Loucy (cell line): ENCODE data around the gene FBLN7.
A peak's percentile ranks its signal among the peaks of the same experiment; 100 is the strongest.

Source experiments
- H2AFZ ChIP-seq: fragments of 200-600 bp; sonication (generic); 2 replicates; pipeline ENCODE4 v1.6.0; 2016; ENCODE audit warnings: antibody characterized with exemption, mild to moderate bottlenecking, low read length, moderate library complexity
- H3F3A ChIP-seq: fragments of 200-600 bp; 2 replicates; pipeline ENCODE4 v1.6.0; 2016; ENCODE audit warnings: antibody characterized with exemption, low read depth, mild to moderate bottlenecking
- H3K27me3 ChIP-seq: fragments of 200-600 bp; sonication (generic); 2 replicates; pipeline ENCODE4 v1.6.1; 2014; ENCODE audit warnings: low read length, mild to moderate bottlenecking; ENCODE audit not compliant: insufficient read depth, poor library complexity, severe bottlenecking
- H3K36me3 ChIP-seq: fragments of 200-600 bp; sonication (generic); 2 replicates; pipeline ENCODE4 v1.6.1; 2016; ENCODE audit warnings: low read length; ENCODE audit not compliant: insufficient read depth
- H3K4me1 ChIP-seq: fragments of 200-600 bp; sonication (generic); 2 replicates; pipeline ENCODE4 v1.5.1; 2014; ENCODE audit warnings: low read length, mild to moderate bottlenecking; ENCODE audit not compliant: insufficient read depth, poor library complexity, severe bottlenecking
- H3K4me2 ChIP-seq: fragments of 200-600 bp; sonication (generic); 2 replicates; pipeline ENCODE4 v1.6.0; 2014; ENCODE audit warnings: antibody characterized with exemption, low read length, low read depth, mild to moderate bottlenecking; ENCODE audit not compliant: poor library complexity, severe bottlenecking
- H3K4me3 ChIP-seq: fragments of 200-600 bp; sonication (generic); 2 replicates; pipeline ENCODE4 v1.5.1; 2014; ENCODE audit warnings: low read length, mild to moderate bottlenecking, mixed read lengths; ENCODE audit not compliant: poor library complexity, severe bottlenecking
- H3K79me2 ChIP-seq: fragments of 200-600 bp; sonication (generic); 2 replicates; pipeline ENCODE4 v1.6.1; 2014; ENCODE audit warnings: low read length; ENCODE audit not compliant: insufficient read depth
- H3K9ac ChIP-seq: fragments of 200-600 bp; sonication (generic); 2 replicates; pipeline ENCODE4 v1.6.0; 2014; ENCODE audit warnings: mild to moderate bottlenecking, low read depth, low read length, moderate library complexity; ENCODE audit not compliant: poor library complexity, severe bottlenecking
- H3K9me2 ChIP-seq: fragments of 200-600 bp; sonication (generic); replicated peaks from 2 replicates; pipeline ENCODE4 v1.6.1; 2016; ENCODE audit warnings: low read depth, low read length, mixed read lengths
- H3K9me3 ChIP-seq: fragments of 200-600 bp; sonication (generic); 2 replicates; pipeline ENCODE4 v1.6.1; 2014; ENCODE audit warnings: mild to moderate bottlenecking, antibody characterized with exemption, low read length, low read depth; ENCODE audit not compliant: insufficient read depth
- H4K20me1 ChIP-seq: fragments of 200-600 bp; sonication (generic); 2 replicates; pipeline ENCODE4 v1.6.0; 2014; ENCODE audit warnings: antibody characterized with exemption, low read length, mild to moderate bottlenecking; ENCODE audit not compliant: insufficient read depth, poor library complexity, severe bottlenecking
- CTCF ChIP-seq: fragments of 200-600 bp; sonication (generic); conservative IDR thresholded peaks from 2 replicates; pipeline ENCODE4 v1.5.1; 2014; ENCODE audit warnings: mild to moderate bottlenecking, antibody characterized with exemption, low read length
- EZH2phosphoT487 ChIP-seq: fragments of 200-600 bp; IDR thresholded peaks from 2 replicates; pipeline ENCODE4 v1.6.1; 2018; ENCODE audit warnings: antibody characterized with exemption, mild to moderate bottlenecking, moderate library complexity, borderline replicate concordance

Gene FBLN7

GRCh38 chr2:112118148-112118547 is 20.0 kb upstream of the FBLN7 start:
- no peaks in the 10 kb centered on the region for H4K20me1 ChIP-seq
- H3K4me2 ChIP-seq, result no peak overlapping the region
- H3K36me3 ChIP-seq, result peaks cover 25% of the 10 kb centered on the region; the same call in 1 of the 2 replicates
- no peaks in the 10 kb centered on the region for H3F3A ChIP-seq
- H3K27me3 ChIP-seq, result no peaks in the 10 kb centered on the region
- H3K4me3 ChIP-seq, result no peak overlapping the region
- H3K79me2 ChIP-seq, result no peaks in the 10 kb centered on the region
- H3K9ac ChIP-seq, result no peak overlapping the region
- TF ChIP-seq EZH2phosphoT487 (no peak), CTCF (0 out of 2 replicates have a peak, but pooled peaks have one; percentile 14)
- no peaks in the 10 kb centered on the region for H3K4me1 ChIP-seq
- H3K9me2 ChIP-seq, result no peaks in the 10 kb centered on the region
- no peaks in the 10 kb centered on the region for H3K9me3 ChIP-seq
- no peak overlapping the region for H2AFZ ChIP-seq

DNA sequence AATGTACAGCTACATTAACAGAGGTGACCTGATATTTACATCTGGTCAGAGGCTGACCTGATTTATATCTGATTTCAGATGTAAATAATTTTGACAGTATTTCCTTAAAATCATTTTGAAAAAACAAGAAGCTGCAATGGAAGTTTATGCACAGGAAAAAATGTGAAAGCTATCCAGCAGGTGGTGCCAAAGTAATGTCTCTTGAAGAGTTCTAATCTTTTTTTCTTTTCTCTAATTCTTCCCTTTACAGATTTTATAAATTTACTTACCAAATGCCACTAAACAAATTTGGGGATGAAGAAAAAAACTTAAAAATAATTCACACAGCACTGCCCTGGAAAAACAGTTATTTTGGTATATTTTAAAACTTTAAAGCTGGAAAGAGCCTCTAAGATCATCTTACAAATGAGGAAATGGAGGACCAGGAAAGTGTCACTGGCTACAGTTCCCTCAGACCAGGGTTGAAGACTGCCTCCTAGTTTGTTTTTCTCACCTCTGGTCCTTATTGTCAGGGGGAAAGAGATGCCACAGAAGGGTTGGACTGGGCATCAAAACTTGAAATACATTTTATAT is 16.4 kb upstream of the FBLN7 start:
- Histone ChIP-seq H3K4me1 (no peaks in the 10 kb centered on the region), H3K9me2 (no peaks in the 10 kb centered on the region), H3K79me2 (no peaks in the 10 kb centered on the region), H3F3A (no peaks in the 10 kb centered on the region), H3K4me2 (no peak overlapping the region), H3K4me3 (no peak overlapping the region), H4K20me1 (no peaks in the 10 kb centered on the region), H3K9me3 (no peaks in the 10 kb centered on the region), H3K36me3 (peaks cover 16% of the 10 kb centered on the region; the same call in 1 of the 2 replicates), H3K9ac (no peak overlapping the region), H2AFZ (no peak overlapping the region), H3K27me3 (no peaks in the 10 kb centered on the region)
- TF ChIP-seq CTCF (peak; percentile 92), EZH2phosphoT487 (no peak)

DNA sequence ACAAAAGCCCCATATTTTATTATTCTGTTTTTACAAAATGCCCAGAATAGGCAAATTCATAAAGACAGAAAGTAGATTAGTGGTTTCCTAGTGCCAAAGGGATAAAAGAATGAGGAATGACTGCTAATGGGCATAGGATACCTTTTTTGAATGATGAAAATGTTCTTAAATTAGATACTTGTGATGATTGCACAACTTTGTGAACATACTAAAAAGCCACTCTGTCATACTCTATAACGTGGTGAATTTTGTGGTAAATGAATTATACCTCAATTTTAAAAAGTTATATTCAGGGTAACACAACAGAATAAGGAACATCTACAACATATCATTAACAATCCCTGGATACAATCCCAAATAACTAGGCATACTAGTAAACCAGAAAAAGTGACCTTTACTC is 9.1 kb upstream of the FBLN7 start:
- no peaks in the 10 kb centered on the region for H3K36me3 ChIP-seq
- peaks cover 4% of the 10 kb centered on the region for H3K4me1 ChIP-seq
- H3K4me2 ChIP-seq, result no peak overlapping the region
- TF ChIP-seq CTCF, result no peak
- no peak for TF ChIP-seq EZH2phosphoT487
- H3K9me2 ChIP-seq, result no peaks in the 10 kb centered on the region
- H3K27me3 ChIP-seq, result no peaks in the 10 kb centered on the region
- H3K4me3 ChIP-seq, result no peak overlapping the region
- no peak overlapping the region for H3K9ac ChIP-seq
- no peaks in the 10 kb centered on the region for H3K79me2 ChIP-seq
- no peaks in the 10 kb centered on the region for H3F3A ChIP-seq
- H3K9me3 ChIP-seq, result no peaks in the 10 kb centered on the region; the same call in 1 of the 2 replicates
- no peak overlapping the region for H2AFZ ChIP-seq
- no peaks in the 10 kb centered on the region for H4K20me1 ChIP-seq
